RWPE1 (cell line): ENCODE data around the gene ALDH9A1.
"Not testable (repeated sequence)": the region's sequence is repeated elsewhere in the genome, so short reads cannot be mapped to it uniquely, and the experiment has no call there.

Experiments used
- CTCF ChIA-PET: fragments of 350-600 bp; sonication (Branson Sonifier 250); formaldehyde crosslinking; extraction: SDS; loops from one replicate; lab custom pipeline; 2021; lab: Yijun Ruan, JAX
- POLR2A ChIA-PET: fragments of 400-600 bp; formaldehyde crosslinking; extraction: SDS; loops from one replicate; lab custom pipeline; 2020; ENCODE audit warnings: antibody characterized with exemption; ENCODE audit not compliant: low non-redundant PET; lab: Yijun Ruan, JAX
- DNase-seq: peaks from one replicate; pipeline ENCODE4 v3.0.0; 2012; ENCODE audit warnings: low spot score
- H3K27ac ChIP-seq: fragments of 450-650 bp; 2 replicates; pipeline ENCODE4 v1.5.1; 2017
- TF ChIP-seq, protein P1 (sequence below): fragments of 450-650 bp; conservative IDR thresholded peaks from 2 replicates; pipeline ENCODE4 v1.5.1; 2017; ENCODE audit warnings: low read depth, mild to moderate bottlenecking

The ALDH9A1 gene

DNA sequence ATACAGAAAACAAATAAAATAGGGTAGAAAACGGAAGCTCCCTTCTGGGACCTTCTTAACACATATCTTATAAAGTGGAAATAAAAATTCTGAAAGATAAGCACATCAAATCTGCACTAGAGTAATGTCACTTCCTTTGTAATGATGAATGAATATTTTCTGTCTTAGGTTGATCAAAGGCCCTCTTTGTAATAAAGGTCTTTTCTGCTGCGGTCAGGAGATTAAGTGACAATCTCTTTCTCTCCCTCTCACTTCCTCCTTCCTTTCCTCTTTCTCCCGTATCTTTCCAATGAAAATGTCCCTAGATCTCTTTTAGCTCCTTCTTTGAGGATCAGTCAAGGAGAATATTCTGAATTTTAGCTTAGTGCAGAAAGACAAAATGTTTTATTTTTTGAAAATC lies 36.5 kb upstream of the ALDH9A1 start:
- POLR2A ChIA-PET: no interaction called here
- DNase-seq: no peak
- CTCF ChIA-PET: interaction anchor here (0.6 to 0.7 kb wide), 3 partner anchors 12 to 1382 kb away, joined by 3 to 4 read pairs (median 3); no protein-coding TSS in a partner anchor
- H3K27ac ChIP-seq: no peak overlapping the region
- TF ChIP-seq, protein P1, sequence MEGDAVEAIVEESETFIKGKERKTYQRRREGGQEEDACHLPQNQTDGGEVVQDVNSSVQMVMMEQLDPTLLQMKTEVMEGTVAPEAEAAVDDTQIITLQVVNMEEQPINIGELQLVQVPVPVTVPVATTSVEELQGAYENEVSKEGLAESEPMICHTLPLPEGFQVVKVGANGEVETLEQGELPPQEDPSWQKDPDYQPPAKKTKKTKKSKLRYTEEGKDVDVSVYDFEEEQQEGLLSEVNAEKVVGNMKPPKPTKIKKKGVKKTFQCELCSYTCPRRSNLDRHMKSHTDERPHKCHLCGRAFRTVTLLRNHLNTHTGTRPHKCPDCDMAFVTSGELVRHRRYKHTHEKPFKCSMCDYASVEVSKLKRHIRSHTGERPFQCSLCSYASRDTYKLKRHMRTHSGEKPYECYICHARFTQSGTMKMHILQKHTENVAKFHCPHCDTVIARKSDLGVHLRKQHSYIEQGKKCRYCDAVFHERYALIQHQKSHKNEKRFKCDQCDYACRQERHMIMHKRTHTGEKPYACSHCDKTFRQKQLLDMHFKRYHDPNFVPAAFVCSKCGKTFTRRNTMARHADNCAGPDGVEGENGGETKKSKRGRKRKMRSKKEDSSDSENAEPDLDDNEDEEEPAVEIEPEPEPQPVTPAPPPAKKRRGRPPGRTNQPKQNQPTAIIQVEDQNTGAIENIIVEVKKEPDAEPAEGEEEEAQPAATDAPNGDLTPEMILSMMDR: no peak

DNA sequence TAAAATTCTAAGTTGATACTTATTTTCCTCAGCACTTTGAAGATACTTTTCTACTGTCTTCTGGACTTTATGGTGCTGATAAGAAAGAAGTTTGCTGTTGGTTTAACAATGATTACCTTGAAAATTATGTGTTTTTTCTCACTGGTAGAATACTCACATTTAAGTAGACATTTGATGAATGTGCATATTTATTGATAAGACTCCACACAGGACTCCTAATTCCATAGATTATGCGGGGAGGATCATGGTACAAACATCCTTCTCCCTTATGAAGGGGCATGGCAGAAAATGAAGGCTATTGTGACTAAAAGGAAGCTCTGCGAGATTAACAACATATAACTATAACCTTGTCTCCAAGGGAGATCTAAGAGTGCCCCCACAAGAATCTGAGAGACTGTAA lies 28.5 kb upstream of the ALDH9A1 start:
- no peak overlapping the region for H3K27ac ChIP-seq
- ChIA-PET CTCF (no interaction called here), POLR2A (no interaction called here)
- TF ChIP-seq, protein P1: no peak
- DNase-seq: no peak

DNA sequence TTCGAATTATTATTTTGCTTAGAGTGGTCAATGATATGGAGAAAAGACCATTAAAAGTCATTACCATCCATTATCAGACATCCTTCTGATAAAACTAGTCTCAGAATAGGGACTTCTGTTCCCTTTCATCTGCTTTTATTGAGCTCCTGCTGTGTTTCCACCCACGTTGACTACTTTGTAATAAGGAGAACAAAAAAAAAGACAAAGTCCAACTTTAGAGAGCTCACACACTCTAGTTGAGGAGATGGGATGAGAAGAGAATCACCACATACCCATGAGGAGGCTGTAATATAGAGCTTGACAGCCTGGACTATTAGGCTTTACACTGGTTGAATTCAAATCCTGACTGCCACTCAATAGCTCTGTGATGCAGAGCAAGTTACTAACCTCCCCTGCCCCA lies 27.8 kb upstream of the ALDH9A1 start:
- no peak overlapping the region for H3K27ac ChIP-seq
- DNase-seq: no peak
- CTCF ChIA-PET: interaction anchor here (0.6 kb wide), 1 partner anchor 916 kb away, joined by 3 read pairs; no protein-coding TSS in a partner anchor
- TF ChIP-seq, protein P1: no peak
- POLR2A ChIA-PET: no interaction called here

DNA sequence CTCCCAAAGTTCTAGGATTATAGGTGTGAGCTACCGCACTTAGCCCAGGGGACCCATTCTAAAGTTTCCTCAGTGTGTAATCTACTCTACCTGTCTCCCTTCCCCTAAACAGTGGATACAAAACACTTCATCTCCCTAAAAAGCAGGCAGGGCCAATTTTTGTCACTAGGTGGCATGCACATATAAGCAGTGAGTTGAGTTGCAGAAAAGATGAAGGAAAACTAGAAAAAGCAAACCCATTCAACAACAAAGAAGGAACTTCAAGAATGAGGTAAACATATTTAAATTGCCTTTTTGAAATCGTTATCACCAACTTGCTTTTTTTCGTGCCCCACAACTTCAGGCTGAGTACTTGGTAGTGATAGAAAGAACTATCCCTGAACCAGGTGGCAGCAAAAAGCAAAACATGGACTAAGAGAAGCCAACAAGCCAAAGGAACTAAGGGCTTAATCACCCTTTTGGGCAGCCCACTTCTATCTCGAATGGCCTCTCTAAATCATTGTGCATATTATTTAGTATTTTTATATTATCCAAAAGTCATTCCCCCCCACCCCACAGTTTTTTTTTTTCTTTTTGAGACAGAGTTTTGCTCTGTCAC lies 19.7 kb upstream of the ALDH9A1 start:
- DNase-seq: peak; percentile 60
- ChIA-PET POLR2A (no interaction called here), CTCF (interaction anchor here (0.6 kb wide), 1 partner anchor 18 kb away, joined by 4 read pairs; no protein-coding TSS in a partner anchor)
- no peak overlapping the region for H3K27ac ChIP-seq
- TF ChIP-seq, protein P1: peak; percentile 80

DNA sequence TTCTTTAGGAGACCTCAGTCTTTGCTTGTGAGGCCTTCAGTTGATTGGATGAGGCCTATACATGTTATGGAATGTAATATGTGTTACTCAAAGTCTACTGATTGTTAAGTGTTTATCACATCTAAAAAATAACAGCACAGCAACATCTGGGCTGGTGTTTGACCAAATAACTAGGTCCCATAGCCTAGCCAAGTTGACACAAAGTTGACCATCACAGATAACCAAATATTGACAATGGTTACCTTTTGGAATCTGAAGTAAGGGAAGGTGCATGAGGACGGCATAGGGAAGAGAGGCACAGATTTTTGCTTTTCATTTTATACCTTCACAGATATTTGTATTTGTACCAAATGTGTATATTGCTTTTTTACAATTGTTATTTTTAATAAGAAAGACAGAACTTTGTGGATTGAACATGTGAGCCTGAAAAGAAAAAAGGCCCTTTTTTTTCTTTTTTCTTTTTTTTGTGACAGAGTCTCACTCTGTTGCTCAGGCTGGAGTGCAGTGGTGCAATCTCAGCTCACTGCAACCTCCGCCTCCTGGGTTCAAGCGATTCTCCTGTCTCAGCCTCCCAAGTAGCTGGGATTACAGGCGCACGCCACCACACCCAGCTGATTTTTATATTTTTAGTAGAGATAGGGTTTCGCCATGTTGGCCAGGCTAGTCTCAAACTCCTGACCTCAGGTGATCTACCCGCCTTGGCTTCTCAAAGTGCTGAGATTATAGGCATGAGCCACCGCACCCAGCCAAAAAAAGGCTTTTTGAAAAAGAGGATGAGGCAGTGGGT lies 18.1 kb upstream of the ALDH9A1 start:
- CTCF ChIA-PET, POLR2A ChIA-PET, H3K27ac ChIP-seq, DNase-seq: not testable (repeated sequence)

DNA sequence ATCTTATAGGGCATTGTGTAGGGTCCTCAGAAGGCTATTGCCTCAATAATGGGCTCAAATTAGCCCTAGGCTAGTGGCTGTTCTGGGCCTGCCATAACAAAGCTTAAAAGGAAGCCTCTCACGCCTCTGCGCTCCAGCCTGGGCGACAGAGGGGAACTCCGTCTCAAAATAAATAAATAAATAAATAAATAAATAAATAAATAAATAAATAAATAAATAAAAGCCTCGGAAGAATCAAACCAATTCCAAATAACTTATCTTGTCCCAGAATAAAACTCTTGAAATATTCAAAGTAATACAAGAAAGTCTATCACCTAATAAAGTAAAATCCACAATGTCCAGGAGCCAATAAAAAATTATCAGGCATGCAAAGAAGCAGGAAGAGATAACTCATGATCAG lies 14.4 kb upstream of the ALDH9A1 start:
- DNase-seq: no peak
- H3K27ac ChIP-seq: no peak overlapping the region
- TF ChIP-seq, protein P1: no peak
- ChIA-PET POLR2A (no interaction called here), CTCF (no interaction called here)
